GM23338 (cell line): Measurements from ENCODE around the gene CPNE5. TPM values are rescaled to one million over a fixed set of nuclear protein-coding genes. Genes with fewer than 3 reads are reported as not detected.

Experiments
- ATAC-seq: fragments of 200-7000 bp; cut with Tn5 transposase; 3 replicates; pipeline ENCODE4 v1.9.1; 2020
- DNase-seq: peaks from one replicate; pipeline ENCODE4 v3.0.0-alpha.2; 2015; ENCODE audit warnings: low spot score
- H2AFZ ChIP-seq: fragments of 200-600 bp; sonication (generic); 2 replicates; pipeline ENCODE4 v1.8.0; 2016; ENCODE audit warnings: antibody characterized with exemption, mild to moderate bottlenecking, moderate library complexity
- H3F3A ChIP-seq: fragments of 200-600 bp; sonication (generic); replicated peaks from 2 replicates; pipeline ENCODE4 v1.8.0; 2017; ENCODE audit warnings: antibody characterized with exemption, mixed run types, low read depth
- H3K27ac ChIP-seq: fragments of 200-600 bp; sonication (generic); 2 replicates; pipeline ENCODE4 v1.6.1; 2016; ENCODE audit warnings: low read depth
- H3K27me3 ChIP-seq: fragments of 200-600 bp; sonication (generic); 2 replicates; pipeline ENCODE4 v1.8.0; 2016; ENCODE audit warnings: mild to moderate bottlenecking, mixed run types, moderate library complexity; ENCODE audit not compliant: insufficient read depth
- H3K36me3 ChIP-seq: fragments of 200-600 bp; sonication (generic); 2 replicates; pipeline ENCODE4 v1.8.0; 2016; ENCODE audit warnings: mild to moderate bottlenecking; ENCODE audit not compliant: insufficient read depth
- H3K4me1 ChIP-seq: fragments of 200-600 bp; sonication (generic); 2 replicates; pipeline ENCODE4 v1.8.0; 2016; ENCODE audit warnings: mild to moderate bottlenecking, moderate library complexity; ENCODE audit not compliant: insufficient read depth
- H3K4me2 ChIP-seq: fragments of 200-600 bp; sonication (generic); 2 replicates; pipeline ENCODE4 v1.7.1; 2017; ENCODE audit warnings: mixed run types
- H3K4me3 ChIP-seq: fragments of 200-600 bp; sonication (generic); 2 replicates; pipeline ENCODE4 v1.6.1; 2016; ENCODE audit warnings: mixed run types
- H3K79me2 ChIP-seq: fragments of 200-600 bp; sonication (generic); replicated peaks from 2 replicates; pipeline ENCODE4 v1.8.0; 2017; ENCODE audit warnings: mild to moderate bottlenecking; ENCODE audit not compliant: insufficient read depth
- H3K9me2 ChIP-seq: fragments of 200-600 bp; sonication (generic); 2 replicates; pipeline ENCODE4 v1.8.0; 2017; ENCODE audit not compliant: insufficient read depth
- H4K20me1 ChIP-seq: fragments of 200-600 bp; sonication (generic); replicated peaks from 2 replicates; pipeline ENCODE4 v1.8.0; 2017; ENCODE audit warnings: mild to moderate bottlenecking; ENCODE audit not compliant: insufficient read depth
- H3K27ac Mint-ChIP-seq: 2 replicates; pipeline ENCODE4 v1.8.0; 2020; ENCODE audit warnings: inconsistent platforms, mild to moderate bottlenecking, moderate library complexity, mixed read lengths
- H3K27me3 Mint-ChIP-seq: 3 replicates; pipeline ENCODE4 v1.8.0; 2022; ENCODE audit warnings: low read depth, mild to moderate bottlenecking, moderate library complexity, mixed read lengths, inconsistent platforms; ENCODE audit not compliant: insufficient read depth, poor library complexity
- H3K36me3 Mint-ChIP-seq: 3 replicates; pipeline ENCODE4 v1.8.0; 2021; ENCODE audit warnings: low read depth, mild to moderate bottlenecking, inconsistent platforms, moderate library complexity, mixed read lengths
- H3K4me1 Mint-ChIP-seq: 3 replicates; pipeline ENCODE4 v1.8.0; 2020; ENCODE audit warnings: mild to moderate bottlenecking, inconsistent platforms, mixed read lengths
- H3K4me3 Mint-ChIP-seq: 3 replicates; pipeline ENCODE4 v1.8.0; 2021; ENCODE audit warnings: moderate library complexity, mild to moderate bottlenecking, inconsistent platforms, mixed read lengths
- H3K9me3 Mint-ChIP-seq: 3 replicates; pipeline ENCODE4 v1.8.0; 2020; ENCODE audit warnings: moderate library complexity, mild to moderate bottlenecking, inconsistent platforms, mixed read lengths
- CREB1 ChIP-seq: fragments of 250-450 bp; sonication (Bioruptor Pico); IDR thresholded peaks from 2 replicates; pipeline ENCODE4 v1.5.0; 2020; ENCODE audit warnings: low read depth, mild to moderate bottlenecking, moderate library complexity
- CTCF ChIP-seq, 2 experiments: fragments of 200-600 bp in 1 of 2; sonication (generic) in 1 of 2; conservative IDR thresholded peaks; 2 replicates each; pipeline versions ENCODE4 v1.5.1 to v1.6.1; 2016 to 2017; ENCODE audit warnings: antibody characterized with exemption in 2 of 2, low read depth in 2 of 2, mild to moderate bottlenecking in 2 of 2, moderate library complexity in 1 of 2
- EZH2 ChIP-seq: fragments of 200-600 bp; sonication (generic); IDR thresholded peaks from one replicate; pipeline ENCODE4 v1.8.0; 2017; ENCODE audit warnings: antibody characterized with exemption, mild to moderate bottlenecking, low read depth; ENCODE audit not compliant: unreplicated experiment
- EZH2phosphoT487 ChIP-seq: fragments of 200-600 bp; sonication (generic); IDR thresholded peaks from one replicate; pipeline ENCODE4 v1.8.1; 2018; ENCODE audit warnings: antibody characterized with exemption; ENCODE audit not compliant: unreplicated experiment
- JUNB ChIP-seq: IDR thresholded peaks from one replicate; pipeline ENCODE4 v1.6.1; 2016; ENCODE audit warnings: antibody characterized with exemption; ENCODE audit not compliant: unreplicated experiment
- NANOG ChIP-seq: IDR thresholded peaks from 2 replicates; pipeline ENCODE4 v1.6.1; 2016; ENCODE audit warnings: antibody characterized with exemption, borderline replicate concordance
- POLR2AphosphoS5 ChIP-seq: IDR thresholded peaks from 2 replicates; pipeline ENCODE4 v1.6.1; 2016; ENCODE audit warnings: antibody characterized with exemption, low read depth
- STAT1 ChIP-seq: IDR thresholded peaks from one replicate; pipeline ENCODE4 v1.6.1; 2016; ENCODE audit warnings: antibody characterized with exemption; ENCODE audit not compliant: unreplicated experiment
- ZNF114 ChIP-seq: fragments of 250-450 bp; sonication (Bioruptor Pico); IDR thresholded peaks from 2 replicates; pipeline ENCODE4 v1.5.0; 2020; ENCODE audit warnings: mild to moderate bottlenecking, moderate library complexity
- ZNF331 ChIP-seq: fragments of 250-450 bp; sonication (Bioruptor Pico); IDR thresholded peaks from 2 replicates; pipeline ENCODE4 v1.5.0; 2020; ENCODE audit warnings: low read depth, mild to moderate bottlenecking, moderate library complexity
- polyA plus RNA-seq: library from polyadenylated mRNA; unstranded; fragments of >200 nt; fragmentation: Nextera tagmentation; extraction: Ambion mirVana; gene quantifications from 2 replicates; pipeline ENCODE4 v1.2.1, GENCODE V29; 2016
- total RNA-seq: library from RNA; depleted of rRNA; stranded (reverse); fragments of >200 nt; shearing (Covaris generic); gene quantifications from 2 replicates; pipeline ENCODE4 v1.2.3, GENCODE V29; 2014
- TF ChIP-seq, protein P1 (sequence below): IDR thresholded peaks from 2 replicates; pipeline ENCODE4 v1.6.1; 2016; ENCODE audit warnings: antibody characterized with exemption
- TF ChIP-seq, protein P2 (sequence below): IDR thresholded peaks from one replicate; pipeline ENCODE4 v1.6.1; 2018; ENCODE audit warnings: antibody characterized with exemption; ENCODE audit not compliant: unreplicated experiment

The CPNE5 gene
- total and polyA plus RNA-seq, 2 experiments from 2014 or later, result 0.14 to 0.42 TPM

DNA sequence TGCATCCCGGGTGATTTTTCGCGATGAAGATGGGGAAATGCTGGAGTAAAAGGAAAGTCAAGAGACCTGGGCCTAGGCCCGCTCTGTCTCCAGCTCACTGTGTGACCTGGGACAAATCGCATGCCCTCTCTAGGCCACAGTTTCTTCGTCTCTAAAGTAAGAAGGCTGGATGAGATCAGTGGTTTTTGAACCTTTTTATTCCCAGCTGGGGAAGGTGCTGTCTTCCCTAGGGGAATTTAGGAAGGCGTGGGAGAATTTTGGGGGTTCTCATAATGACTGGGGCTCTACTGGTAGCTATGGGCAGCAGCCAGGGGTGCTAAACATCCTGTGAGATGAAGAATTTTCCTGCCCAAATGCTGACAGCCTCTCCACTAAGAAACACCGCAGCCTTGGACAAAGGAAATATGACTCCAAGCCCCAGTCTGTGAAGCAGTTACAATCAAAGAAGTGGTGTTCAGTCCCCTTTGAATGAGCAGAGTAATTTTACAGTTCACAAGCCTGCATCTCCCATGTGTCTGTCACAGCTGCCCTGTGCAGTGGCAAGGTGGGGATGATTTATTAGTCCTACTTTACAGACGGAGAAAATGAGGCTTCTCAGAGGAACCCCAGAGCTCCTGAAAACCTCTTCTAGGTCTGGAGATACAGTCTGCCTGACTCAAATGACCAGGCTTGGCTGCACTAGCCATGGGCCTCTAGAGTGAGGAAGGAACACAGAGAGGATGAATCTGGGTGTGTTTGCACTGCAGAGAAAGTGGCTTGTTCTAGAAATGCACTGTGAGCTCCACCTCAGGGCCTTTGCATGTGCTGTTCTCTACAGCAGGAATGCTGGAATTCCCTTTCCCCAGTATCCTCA lies 84.4 kb downstream of the CPNE5 start:
- no peaks in the 10 kb centered on the region for H3K4me1 ChIP-seq
- no peaks in the 10 kb centered on the region for H3K9me2 ChIP-seq
- Mint-ChIP-seq H3K36me3 (no peaks in the 10 kb centered on the region), H3K27ac (no peak overlapping the region), H3K9me3 (no peaks in the 10 kb centered on the region), H3K4me1 (peaks cover 13% of the 10 kb centered on the region), H3K4me3 (no peak overlapping the region), H3K27me3 (peaks cover 16% of the 10 kb centered on the region)
- H3F3A ChIP-seq, result no peaks in the 10 kb centered on the region
- H3K27ac ChIP-seq, result no peak overlapping the region
- H3K36me3 ChIP-seq, result no peaks in the 10 kb centered on the region
- no peak for TF ChIP-seq EZH2phosphoT487
- TF ChIP-seq, protein P1, sequence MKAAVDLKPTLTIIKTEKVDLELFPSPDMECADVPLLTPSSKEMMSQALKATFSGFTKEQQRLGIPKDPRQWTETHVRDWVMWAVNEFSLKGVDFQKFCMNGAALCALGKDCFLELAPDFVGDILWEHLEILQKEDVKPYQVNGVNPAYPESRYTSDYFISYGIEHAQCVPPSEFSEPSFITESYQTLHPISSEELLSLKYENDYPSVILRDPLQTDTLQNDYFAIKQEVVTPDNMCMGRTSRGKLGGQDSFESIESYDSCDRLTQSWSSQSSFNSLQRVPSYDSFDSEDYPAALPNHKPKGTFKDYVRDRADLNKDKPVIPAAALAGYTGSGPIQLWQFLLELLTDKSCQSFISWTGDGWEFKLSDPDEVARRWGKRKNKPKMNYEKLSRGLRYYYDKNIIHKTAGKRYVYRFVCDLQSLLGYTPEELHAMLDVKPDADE, result no peak
- TF ChIP-seq STAT1, result no peak
- TF ChIP-seq CREB1 (CRISPR knock-in tag), result no peak
- no peak for TF ChIP-seq EZH2
- no peaks in the 10 kb centered on the region for H3K79me2 ChIP-seq
- H2AFZ ChIP-seq, result no peak overlapping the region
- H3K4me2 ChIP-seq, result no peak overlapping the region
- H4K20me1 ChIP-seq, result no peaks in the 10 kb centered on the region
- DNase-seq, result no peak
- H3K4me3 ChIP-seq, result no peak overlapping the region
- no peaks in the 10 kb centered on the region for H3K27me3 ChIP-seq
- ATAC-seq, result no peak

DNA sequence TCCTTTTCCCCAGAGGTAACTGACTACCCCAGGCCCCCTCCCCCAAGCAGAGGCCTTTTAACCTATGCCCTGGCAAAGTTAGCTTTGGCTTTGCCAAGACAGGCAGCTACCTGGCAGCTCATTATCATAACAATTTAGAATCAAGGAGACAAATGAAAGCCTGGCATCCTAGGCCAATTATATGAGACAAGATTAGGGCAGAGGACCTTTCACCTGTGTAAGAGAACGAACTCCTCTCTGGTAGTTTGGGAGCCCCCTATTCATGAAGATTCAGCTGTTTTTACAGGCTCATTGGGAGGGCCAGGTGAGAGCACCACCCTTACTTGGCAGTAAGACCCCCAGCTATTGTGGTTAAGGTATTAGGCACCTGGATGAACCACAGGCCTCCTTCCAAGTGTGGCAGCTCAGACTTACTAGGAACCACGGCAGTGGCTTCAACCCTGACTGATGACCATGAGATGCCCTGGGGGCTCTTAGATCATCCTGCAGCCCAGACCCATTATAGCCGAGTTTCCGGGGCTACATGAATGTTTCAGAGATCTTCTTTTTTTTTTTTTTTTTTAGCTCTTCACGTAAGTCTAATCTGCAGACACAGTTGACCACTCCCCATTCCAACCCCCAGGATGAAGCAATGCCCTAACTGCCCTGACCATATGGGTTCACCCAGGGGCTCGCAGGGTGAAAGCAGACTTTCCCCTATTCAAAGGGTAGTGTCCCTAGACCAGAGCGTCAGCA lies 85.4 kb downstream of the CPNE5 start:
- no peak for DNase-seq
- no peaks in the 10 kb centered on the region for H3K36me3 Mint-ChIP-seq
- Histone ChIP-seq H3K4me1 (no peaks in the 10 kb centered on the region), H3K79me2 (no peaks in the 10 kb centered on the region), H3K4me2 (no peak overlapping the region), H2AFZ (no peak overlapping the region), H3F3A (no peaks in the 10 kb centered on the region), H4K20me1 (no peaks in the 10 kb centered on the region), H3K9me2 (no peaks in the 10 kb centered on the region), H3K4me3 (no peak overlapping the region), H3K27ac (no peak overlapping the region), H3K27me3 (no peaks in the 10 kb centered on the region), H3K36me3 (no peaks in the 10 kb centered on the region)
- no peak for ATAC-seq
- H3K9me3 Mint-ChIP-seq, result peaks cover 6% of the 10 kb centered on the region; the same call in 1 of the 3 replicates
- peaks cover 15% of the 10 kb centered on the region for H3K27me3 Mint-ChIP-seq
- no peak overlapping the region for H3K27ac Mint-ChIP-seq
- H3K4me1 Mint-ChIP-seq, result peaks cover 13% of the 10 kb centered on the region
- H3K4me3 Mint-ChIP-seq, result no peak overlapping the region
- no peak for TF ChIP-seq STAT1
- TF ChIP-seq, protein P1, result no peak
- TF ChIP-seq CTCF (conservative IDR thresholded peaks at IDR 0.05; ENCODE audit: low read depth in 2 of 2), result no peak
- TF ChIP-seq EZH2phosphoT487, result no peak
- TF ChIP-seq CREB1 (CRISPR knock-in tag), result no peak
- no peak for TF ChIP-seq ZNF114
- TF ChIP-seq POLR2AphosphoS5, result no peak
- no peak for TF ChIP-seq EZH2
- TF ChIP-seq NANOG, result no peak
- TF ChIP-seq ZNF331 (CRISPR knock-in tag), result no peak
- no peak for TF ChIP-seq JUNB
- TF ChIP-seq, protein P2, sequence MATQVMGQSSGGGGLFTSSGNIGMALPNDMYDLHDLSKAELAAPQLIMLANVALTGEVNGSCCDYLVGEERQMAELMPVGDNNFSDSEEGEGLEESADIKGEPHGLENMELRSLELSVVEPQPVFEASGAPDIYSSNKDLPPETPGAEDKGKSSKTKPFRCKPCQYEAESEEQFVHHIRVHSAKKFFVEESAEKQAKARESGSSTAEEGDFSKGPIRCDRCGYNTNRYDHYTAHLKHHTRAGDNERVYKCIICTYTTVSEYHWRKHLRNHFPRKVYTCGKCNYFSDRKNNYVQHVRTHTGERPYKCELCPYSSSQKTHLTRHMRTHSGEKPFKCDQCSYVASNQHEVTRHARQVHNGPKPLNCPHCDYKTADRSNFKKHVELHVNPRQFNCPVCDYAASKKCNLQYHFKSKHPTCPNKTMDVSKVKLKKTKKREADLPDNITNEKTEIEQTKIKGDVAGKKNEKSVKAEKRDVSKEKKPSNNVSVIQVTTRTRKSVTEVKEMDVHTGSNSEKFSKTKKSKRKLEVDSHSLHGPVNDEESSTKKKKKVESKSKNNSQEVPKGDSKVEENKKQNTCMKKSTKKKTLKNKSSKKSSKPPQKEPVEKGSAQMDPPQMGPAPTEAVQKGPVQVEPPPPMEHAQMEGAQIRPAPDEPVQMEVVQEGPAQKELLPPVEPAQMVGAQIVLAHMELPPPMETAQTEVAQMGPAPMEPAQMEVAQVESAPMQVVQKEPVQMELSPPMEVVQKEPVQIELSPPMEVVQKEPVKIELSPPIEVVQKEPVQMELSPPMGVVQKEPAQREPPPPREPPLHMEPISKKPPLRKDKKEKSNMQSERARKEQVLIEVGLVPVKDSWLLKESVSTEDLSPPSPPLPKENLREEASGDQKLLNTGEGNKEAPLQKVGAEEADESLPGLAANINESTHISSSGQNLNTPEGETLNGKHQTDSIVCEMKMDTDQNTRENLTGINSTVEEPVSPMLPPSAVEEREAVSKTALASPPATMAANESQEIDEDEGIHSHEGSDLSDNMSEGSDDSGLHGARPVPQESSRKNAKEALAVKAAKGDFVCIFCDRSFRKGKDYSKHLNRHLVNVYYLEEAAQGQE, result no peak
